Activated CD4-positive, alpha-beta T cell treated with anti-CD3 and anti-CD28 coated beads for 1 hour (primary cell): Measurements from ENCODE around the gene PCCA.
"Not testable (repeated sequence)": the region's sequence is repeated elsewhere in the genome, so short reads cannot be mapped to it uniquely, and the experiment has no call there.

Experiments
- DNase-seq: peaks from one replicate; pipeline ENCODE4 v3.0.0-alpha.2; 2020

The PCCA gene

DNA sequence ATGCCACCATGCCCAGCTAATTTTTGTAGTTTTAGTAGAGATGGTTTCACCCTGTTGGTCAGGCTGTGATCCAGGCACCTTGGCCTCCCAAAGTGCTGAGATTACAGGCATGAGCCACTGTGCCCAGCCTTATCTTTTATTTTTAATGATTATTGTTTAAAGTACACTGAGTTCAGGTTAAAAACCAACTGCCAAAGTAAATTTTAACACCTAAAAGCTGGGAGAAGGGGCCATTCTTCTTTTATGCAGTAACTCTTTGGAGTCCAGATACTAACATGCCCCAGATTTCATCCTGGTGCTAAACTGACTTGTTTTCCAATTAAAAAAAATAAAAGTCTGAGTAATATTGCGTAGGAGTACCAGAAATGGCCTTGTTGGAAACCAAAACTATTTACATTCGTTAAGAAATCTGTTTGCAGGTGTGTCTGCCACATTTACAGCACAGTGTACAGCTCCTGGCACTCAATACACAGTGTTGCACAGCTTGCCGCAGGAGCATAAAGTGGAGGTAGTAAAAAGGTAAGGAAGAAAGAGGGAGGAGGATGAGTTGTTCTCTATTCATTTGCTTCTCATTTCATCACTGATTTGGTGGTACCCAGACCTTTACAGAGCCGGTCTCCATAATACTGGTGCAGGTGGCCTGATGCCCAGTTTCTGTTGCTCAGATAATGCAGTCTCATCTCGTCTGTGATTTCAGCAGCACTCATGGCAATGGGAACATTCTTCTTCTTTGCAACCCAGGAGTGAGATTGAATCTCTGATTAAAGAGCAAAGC lies 108.9 kb downstream of the PCCA start:
- DNase-seq = no peak

GRCh38 chr13:100203696-100204367 lies 114.9 kb downstream of the PCCA start:
- DNase-seq = no peak

DNA sequence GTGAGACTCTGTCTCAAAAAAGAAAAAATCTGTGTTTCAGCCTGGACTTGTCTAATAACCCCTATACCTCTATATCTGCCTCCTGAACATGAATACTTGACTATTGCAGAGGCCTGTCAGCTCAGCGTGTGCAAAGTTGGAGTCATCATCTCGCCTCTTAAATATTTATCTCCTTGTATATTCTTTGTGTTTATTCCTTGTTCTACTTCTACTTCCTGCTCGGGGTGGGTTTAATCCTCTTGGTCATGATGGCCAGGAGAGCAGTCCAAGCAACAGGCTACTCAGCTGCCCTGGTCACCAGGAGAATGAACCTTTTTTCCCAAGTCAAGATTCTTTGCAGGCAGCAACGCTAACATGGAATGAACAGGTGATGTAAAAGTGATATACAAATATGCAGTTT lies 119.1 kb downstream of the PCCA start:
- no peak for DNase-seq

DNA sequence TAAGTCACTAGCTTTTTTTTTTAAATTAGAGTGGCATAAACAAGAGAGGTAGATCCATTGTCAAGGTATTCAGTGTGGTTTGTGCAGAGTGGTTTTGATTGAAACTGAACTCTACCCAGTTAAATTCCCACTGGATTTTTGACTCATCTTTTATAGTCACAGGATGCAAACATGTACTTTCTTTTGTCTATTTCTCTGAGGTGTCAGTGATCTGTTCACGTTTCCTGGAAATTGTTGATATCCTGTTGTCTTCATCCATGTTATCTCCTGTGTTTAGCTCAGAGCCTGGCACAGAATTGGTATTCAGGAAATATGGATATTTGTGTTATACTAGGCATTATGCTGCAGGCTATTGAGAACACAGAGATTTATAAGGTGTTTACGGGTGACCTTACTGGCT lies 119.7 kb downstream of the PCCA start:
- DNase-seq = no peak

- DNase-seq = no peak
Measured at GRCh38 chr13:100209857-100210825, 121.2 kb downstream of the PCCA start.

- no peak for DNase-seq
Measured at GRCh38 chr13:100211016-100211710, 122.3 kb downstream of the PCCA start.

GRCh38 chr13:100212904-100213553 lies 124.1 kb downstream of the PCCA start:
- DNase-seq = no peak

DNA sequence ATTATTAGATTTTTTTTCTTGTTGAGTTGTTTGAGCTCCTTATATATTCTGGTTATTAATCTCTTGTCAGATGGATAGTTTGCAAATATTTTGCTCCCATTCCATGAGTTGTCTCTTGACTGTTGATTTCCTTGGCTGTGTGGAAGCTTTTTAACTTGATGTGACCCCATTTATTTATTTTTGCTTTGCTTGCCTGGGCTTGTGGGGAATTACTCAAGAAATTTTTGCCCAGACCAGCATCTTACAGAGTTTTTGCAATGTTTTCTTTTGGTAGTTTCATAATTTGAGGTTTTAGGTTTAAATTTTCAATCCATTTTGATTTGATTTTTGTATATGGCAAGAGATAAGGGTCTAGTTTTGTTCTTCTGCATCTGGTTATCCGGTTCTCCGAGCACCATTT lies 124.7 kb downstream of the PCCA start:
- no peak for DNase-seq

DNA sequence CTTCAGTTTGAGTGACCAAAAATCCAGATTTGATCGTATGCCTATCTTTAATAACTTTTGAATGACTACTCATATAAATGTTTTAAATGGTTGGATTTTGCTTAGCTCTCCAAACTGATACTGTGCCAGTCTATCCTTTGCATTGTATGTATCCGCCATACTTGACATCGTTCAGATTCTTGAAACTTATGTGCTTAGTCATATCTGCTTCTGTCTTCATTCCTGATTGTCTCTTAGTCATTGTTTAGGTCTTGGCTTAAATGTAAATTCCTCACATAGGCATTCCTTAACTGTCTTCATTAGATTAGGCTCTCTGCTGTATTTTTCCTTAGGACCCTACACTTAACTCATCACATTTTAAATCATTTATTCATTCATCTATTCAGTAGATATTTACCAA lies 126.0 kb downstream of the PCCA start:
- no peak for DNase-seq

DNA sequence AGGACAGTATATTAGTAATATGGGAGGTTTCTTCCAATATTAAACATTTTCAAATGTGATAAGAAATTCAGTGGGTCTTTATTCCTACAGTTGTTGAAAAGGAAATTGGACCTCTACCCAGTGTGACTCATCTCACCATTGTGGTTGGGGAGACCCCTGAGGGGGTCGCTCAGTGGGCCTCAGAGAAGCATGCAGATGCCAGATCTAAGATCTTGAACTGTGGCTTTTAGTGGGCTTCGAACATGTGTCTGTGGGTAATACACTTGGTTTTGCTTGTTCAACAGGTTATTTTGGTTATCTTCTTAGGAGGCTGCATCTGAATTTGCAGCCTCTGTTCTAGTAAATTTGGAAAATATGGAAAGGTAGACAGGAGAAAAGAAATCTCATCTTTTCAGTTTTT lies 132.3 kb downstream of the PCCA start:
- no peak for DNase-seq

DNA sequence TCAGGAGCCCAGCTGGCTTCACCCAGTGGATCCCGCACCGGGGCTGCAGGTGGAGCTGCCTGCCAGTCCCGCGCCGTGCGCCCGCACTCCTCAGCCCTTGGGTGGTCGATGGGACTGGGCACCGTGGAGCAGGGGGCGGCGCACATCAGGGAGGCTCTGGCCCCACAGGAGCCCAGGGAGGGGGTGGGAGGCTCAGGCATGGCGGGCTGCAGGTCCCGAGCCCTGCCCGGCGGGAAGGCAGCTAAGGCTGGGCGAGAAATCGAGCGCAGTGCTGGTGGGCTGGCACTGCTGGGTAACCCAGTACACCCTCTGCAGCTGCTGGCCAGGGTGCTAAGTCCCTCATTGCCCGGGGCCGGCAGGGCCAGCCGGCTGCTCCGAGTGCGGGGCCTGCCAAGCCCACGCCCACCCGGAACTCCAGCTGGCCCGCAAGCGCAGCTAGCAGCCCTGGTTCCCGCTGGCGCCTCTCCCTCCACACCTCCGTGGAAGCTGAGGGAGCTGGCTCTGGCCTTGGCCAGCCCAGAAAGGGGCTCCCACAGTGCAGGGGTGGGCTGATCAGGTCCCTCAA lies 135.2 kb downstream of the PCCA start:
- not testable (repeated sequence) for DNase-seq

DNA sequence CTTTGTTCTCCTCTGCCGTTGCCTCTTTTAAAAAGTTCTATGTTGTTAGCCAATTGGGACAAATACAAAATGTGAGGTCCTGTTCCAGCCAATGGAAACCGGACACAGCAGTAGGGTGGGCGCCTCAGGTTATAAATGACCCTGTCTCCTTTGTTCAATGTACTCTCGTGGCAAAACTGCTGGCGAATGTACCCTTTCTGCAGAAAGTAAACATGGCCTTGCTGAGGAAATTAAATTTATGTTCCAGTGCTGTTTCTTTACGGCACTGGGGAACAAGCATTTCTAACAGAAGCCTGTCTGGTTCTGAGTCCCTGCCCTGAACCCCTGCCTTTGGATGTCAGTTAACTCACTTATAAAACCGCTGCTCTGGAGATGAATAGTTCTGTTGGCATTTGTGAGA lies 140.7 kb downstream of the PCCA start:
- no peak for DNase-seq

DNA sequence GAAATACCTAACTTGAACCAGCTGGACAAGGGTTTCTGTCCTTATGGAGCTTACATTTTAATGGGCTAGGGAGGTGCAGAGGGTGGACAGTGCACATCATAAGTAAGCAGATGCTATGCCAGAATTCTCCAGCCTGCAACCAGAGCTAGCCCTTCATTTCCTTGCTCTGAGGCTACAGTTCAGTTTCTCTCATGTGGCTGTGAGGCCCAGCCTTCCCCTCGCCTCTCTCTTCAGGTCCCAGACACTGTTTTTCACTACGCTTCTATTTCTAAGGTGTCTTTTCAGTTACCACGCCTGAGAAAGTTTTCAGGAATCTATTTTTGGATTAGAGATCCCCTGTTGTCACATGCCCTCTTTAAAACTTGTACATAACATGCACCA lies 141.9 kb downstream of the PCCA start:
- DNase-seq = no peak

GRCh38 chr13:100231176-100231575 lies 142.3 kb downstream of the PCCA start:
- DNase-seq = no peak

DNA sequence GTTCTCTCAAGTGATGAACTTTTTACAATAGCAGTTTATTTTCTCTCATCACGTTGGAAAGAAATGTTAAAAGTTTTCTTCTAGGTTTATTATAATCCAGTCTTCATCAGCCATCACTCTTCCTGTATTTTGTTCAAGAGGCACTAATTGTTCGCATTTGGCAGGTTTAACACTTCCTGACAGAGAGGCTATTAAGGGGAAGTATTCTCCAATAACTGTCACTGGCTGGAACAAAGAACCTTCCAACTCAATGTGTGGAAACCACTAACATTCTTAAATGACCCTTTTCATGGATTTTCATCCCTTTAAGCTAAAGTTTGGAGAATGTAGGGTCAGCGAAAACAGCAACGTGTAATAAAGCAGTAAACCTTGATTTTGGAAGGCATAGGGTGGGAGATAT lies 145.1 kb downstream of the PCCA start:
- no peak for DNase-seq

DNA sequence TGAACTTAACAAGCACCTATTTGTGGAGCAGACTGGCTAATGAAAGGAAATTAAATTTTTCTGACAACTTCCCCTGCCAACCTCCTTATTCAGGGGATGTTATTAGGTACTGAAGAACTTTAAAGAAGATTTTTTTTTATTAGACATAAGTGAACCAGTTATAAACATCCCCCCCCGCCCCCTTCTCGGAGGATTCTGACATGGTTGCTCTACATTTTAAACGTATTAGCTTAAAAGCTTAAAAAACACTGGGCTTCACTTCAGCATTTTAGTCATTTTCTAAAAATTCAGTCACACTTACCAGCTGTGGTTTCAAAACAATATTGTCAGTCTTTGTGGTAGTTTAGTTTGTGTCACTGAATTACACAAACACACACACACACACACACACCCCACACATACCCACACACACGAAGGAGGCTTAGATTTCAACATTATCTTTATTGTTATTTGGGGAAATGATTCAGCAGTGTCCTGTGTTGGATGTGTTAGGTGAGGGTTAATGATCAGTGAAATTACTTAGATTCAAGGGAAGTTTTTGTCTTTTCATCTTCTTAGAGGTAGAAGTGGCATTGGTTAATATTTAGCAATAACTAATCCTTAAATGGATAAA lies 145.7 kb downstream of the PCCA start:
- DNase-seq = no peak

DNA sequence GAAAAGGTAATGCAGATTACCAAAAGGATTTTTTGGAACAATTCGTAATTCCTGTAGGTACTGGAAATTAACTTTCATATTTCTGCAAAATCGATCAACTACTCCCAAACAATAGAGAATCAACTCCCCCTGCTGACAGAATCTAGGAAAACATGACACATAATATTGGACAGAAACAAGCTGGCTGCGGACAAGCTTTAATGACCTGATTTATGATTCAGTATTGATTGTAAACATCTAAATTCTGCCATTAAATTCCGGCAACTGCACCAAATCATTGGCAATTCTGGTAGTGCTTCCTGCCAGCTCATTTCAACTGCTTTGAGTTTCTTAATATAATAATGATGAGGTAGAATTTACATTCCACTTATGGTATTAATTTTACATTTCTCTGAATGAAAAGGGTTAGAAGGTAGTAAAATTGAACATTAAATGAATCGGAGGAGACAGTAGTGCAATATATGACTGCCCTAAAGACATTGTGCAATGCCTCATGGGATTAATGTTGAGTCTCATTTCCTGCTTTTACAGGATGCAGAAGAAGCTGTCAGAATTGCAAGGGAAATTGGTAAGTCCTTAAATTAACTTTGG lies 146.5 kb downstream of the PCCA start:
- no peak for DNase-seq

GRCh38 chr13:100240109-100240779 lies 151.4 kb downstream of the PCCA start:
- DNase-seq = no peak

DNA sequence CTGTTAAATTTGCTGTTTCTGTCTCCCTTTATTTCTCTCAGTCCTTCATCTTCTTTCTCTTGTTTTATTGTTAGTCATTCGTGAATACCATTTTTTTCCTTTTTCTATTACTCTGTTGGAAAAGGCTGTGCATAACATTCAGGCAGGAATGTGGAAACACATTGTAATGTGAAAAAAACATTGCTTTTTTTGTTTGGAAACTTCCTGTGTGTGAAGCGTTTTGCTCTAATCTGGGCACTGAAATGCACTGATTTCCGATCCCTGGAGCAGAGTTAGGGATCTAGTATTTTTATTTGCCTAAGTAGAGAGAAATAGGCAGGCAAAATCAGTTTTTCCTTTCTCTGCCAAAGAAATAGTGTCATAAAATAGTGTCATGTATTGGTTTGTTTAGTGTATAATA lies 155.5 kb downstream of the PCCA start:
- no peak for DNase-seq

GRCh38 chr13:100245104-100245503 lies 156.2 kb downstream of the PCCA start:
- no peak for DNase-seq

DNA sequence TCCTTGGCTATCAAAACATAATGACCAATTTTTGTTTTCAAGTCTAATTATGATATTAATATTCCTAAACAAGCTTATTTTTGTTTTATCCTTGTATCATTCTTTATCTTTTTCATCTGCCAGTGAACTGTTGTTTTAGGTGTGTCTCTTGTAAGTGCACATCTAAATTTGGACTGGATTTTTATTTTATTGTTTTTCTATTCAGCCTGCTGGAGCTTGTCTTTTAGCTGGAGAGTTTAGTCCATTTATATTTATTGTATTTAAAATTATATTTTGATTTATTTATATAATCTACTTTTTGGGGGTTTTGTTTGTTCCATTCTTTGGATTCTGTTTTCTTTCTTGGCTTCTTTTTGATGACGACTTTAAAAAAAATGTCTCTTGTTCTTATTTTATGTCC lies 159.0 kb downstream of the PCCA start:
- DNase-seq = no peak
